Measurements from ENCODE around the gene KCNK17. TPM values are rescaled to one million over a fixed set of nuclear protein-coding genes. Genes with fewer than 3 reads are reported as not detected.

Gene KCNK17
- total RNA-seq, 6 donors from 2014 or later: 0.61 to 7.7 (median 2.8) TPM

DNA sequence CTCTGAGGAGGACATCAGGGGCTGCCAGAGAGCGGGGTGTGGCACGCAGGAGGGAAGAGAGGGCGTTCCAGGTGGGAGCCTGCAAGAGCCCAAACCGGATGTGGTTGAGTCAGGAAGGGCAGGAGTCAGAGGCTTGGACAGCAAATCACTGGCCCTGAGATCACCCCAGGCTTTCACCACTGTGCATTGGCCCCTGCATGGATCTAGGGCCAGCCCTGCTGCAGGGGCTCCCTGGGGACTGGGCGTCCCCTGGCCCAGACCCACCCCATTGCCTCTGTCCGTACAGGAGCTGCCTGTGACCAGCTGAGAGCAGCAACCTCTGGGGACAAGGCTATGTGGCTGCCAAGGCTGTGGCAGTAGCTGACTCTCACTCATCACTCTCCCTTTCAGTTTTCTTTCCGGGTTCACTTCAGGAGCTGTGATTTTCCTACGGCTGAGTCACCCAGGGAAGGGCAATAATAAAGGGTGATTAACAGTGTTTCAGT is 33.9 kb downstream of the KCNK17 start:
- no peaks in the 10 kb centered on the region for H3K36me3 ChIP-seq
- WGBS, 2 donors: 59 to 60% methylated on average over 6 to 8 of the region's 8 CpGs
- ATAC-seq (ENCODE audit: low FRiP score in 2 of 2) (peak in 1 of 2 donors; percentile 72), DNase-seq (peak; percentile 24 to 58)
- H3K4me1 ChIP-seq: peaks cover 0 to 6% (median 3%) of the 10 kb centered on the region in 4 donors
- TF ChIP-seq POLR2AphosphoS5 (IDR thresholded peaks at IDR 0.05): no peak
- TF ChIP-seq EP300 (IDR thresholded peaks at IDR 0.05): no peak
- TF ChIP-seq, protein P1, sequence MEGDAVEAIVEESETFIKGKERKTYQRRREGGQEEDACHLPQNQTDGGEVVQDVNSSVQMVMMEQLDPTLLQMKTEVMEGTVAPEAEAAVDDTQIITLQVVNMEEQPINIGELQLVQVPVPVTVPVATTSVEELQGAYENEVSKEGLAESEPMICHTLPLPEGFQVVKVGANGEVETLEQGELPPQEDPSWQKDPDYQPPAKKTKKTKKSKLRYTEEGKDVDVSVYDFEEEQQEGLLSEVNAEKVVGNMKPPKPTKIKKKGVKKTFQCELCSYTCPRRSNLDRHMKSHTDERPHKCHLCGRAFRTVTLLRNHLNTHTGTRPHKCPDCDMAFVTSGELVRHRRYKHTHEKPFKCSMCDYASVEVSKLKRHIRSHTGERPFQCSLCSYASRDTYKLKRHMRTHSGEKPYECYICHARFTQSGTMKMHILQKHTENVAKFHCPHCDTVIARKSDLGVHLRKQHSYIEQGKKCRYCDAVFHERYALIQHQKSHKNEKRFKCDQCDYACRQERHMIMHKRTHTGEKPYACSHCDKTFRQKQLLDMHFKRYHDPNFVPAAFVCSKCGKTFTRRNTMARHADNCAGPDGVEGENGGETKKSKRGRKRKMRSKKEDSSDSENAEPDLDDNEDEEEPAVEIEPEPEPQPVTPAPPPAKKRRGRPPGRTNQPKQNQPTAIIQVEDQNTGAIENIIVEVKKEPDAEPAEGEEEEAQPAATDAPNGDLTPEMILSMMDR (IDR thresholded peaks at IDR 0.05): no peak
- TF ChIP-seq POLR2A (IDR thresholded peaks at IDR 0.05): no peak
- no peaks in the 10 kb centered on the region for H3K27me3 ChIP-seq
- no peak overlapping the region for H3K4me3 ChIP-seq
- H3K9me3 ChIP-seq: no peaks in the 10 kb centered on the region
- H3K27ac ChIP-seq: no peak overlapping the region

DNA sequence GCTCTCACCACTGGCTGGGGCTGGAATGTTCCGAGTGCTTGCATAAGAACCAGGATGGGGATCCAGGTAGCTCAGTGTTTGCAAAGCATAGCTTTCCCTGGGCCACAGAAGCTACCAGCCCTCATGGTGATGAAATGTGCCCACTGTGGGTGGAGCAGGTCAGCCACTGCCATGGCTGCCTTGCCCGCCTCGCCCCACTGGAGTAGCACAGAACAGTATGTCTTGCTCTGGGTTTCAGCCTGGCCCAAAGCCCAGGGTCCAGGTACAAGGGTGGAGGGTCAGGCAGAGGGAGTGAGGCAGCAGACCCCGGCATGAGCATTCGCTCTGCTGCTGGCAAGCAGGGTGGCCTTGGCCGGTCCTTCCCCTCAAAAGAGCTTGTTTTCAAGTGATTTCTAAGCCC is 34.7 kb downstream of the KCNK17 start:
- no peak for ATAC-seq (ENCODE audit: low FRiP score in 2 of 2)
- H3K27me3 ChIP-seq: no peaks in the 10 kb centered on the region
- no peaks in the 10 kb centered on the region for H3K36me3 ChIP-seq
- 87 to 93% methylated on average over 3 to 6 of the region's 6 CpGs for WGBS, 2 donors
- no peak overlapping the region for H3K27ac ChIP-seq
- DNase-seq: no peak
- no peak overlapping the region for H3K4me3 ChIP-seq
- H3K4me1 ChIP-seq: peaks cover 0 to 6% (median 3%) of the 10 kb centered on the region in 4 donors
- TF ChIP-seq EP300 (IDR thresholded peaks at IDR 0.05): no peak
- TF ChIP-seq, protein P1 (IDR thresholded peaks at IDR 0.05): no peak
- no peak for TF ChIP-seq POLR2A (IDR thresholded peaks at IDR 0.05)
- H3K9me3 ChIP-seq: no peaks in the 10 kb centered on the region

DNA sequence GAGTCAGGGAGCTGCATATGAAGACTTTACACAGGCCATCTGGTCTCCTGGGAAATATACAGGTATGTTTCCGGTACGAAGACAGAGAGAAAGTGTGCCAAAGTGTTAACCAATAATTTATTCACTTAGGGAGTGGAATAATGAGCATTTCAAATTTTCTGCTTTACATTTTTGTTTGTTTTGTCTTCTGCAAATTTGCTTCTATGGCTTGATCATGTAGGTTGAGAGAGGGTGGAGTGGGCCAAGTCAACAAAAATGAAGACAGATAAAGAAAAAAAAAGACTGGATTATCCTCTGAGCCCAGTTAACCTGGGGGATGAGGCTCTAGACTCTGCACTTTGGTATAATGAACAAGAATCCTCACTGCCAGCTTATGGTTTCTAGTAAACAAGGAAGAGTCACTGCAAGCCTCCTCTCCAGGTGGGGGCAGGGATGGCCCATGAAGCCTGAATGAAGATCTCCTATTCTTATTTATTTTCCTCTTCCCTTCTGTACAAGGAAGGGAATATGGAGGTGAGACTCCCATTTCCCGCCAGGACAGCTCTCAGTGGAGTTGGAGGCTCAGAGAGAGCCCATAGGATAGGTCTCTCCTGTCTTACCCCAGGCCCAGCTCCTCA is 37.7 kb downstream of the KCNK17 start:
- Histone ChIP-seq H3K4me1 (peaks cover 0 to 6% (median 3%) of the 10 kb centered on the region in 4 donors), H3K27ac (no peak overlapping the region), H3K27me3 (no peaks in the 10 kb centered on the region), H3K9me3 (no peaks in the 10 kb centered on the region), H3K4me3 (no peak overlapping the region), H3K36me3 (no peaks in the 10 kb centered on the region)
- TF ChIP-seq, protein P1 (IDR thresholded peaks at IDR 0.05): no peak
- TF ChIP-seq POLR2A (IDR thresholded peaks at IDR 0.05): no peak
- no peak for TF ChIP-seq EP300 (IDR thresholded peaks at IDR 0.05)
- no peak for TF ChIP-seq POLR2AphosphoS5 (IDR thresholded peaks at IDR 0.05)
- DNase-seq (no peak), ATAC-seq (ENCODE audit: low FRiP score in 2 of 2) (no peak)
- 82 to 85% methylated on average over 3 of the region's 3 CpGs for WGBS, 2 donors

DNA sequence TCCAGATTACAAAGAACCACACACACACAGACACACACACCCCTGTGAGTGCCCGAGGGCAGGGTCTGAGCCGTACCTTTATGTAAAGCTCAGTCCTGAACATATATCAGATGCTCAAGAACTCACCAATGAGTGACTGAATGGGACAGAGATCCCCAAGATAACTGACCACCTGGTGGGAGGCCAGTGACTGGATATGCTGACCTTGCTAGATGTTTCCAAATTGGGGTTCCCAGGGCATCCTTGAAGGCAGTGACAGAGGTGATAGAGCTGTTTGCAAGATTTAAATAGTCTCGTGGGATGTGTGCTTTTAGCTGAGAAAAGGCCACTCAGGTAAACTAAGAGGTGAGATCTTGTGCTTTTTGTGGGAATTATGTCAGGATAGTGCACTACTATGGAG is 39.3 kb downstream of the KCNK17 start:
- H3K27ac ChIP-seq: no peak overlapping the region
- H3K9me3 ChIP-seq: no peaks in the 10 kb centered on the region
- WGBS, 2 donors: 85 to 91% methylated on average over 3 of the region's 3 CpGs
- ATAC-seq (ENCODE audit: low FRiP score in 2 of 2): no peak
- no peak for TF ChIP-seq EP300 (IDR thresholded peaks at IDR 0.05)
- TF ChIP-seq POLR2AphosphoS5 (IDR thresholded peaks at IDR 0.05): no peak
- TF ChIP-seq, protein P1 (IDR thresholded peaks at IDR 0.05): no peak
- TF ChIP-seq POLR2A (IDR thresholded peaks at IDR 0.05): no peak
- no peaks in the 10 kb centered on the region for H3K36me3 ChIP-seq
- DNase-seq: no peak
- H3K27me3 ChIP-seq: no peaks in the 10 kb centered on the region
- H3K4me1 ChIP-seq: no peaks in the 10 kb centered on the region
- H3K4me3 ChIP-seq: no peak overlapping the region

DNA sequence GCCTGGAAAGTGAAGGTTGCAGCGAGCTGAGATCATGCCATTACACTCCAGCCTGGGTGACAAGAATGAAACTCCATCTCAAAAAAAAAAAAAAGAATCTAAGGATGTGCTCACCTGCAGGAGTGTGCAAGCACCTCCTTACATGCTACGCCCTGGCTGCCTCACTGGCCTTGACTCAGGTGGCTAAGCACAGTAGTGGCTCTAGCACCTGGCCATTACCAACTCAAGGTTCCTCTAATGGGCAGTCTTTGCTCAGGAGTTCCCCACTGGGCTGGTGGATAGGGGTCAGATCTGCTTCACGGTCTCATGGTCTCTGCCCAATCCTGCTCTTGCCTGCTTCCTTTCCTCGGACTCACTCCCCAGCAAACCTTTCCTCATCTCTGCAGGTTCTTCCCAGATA is 39.7 kb downstream of the KCNK17 start:
- no peak overlapping the region for H3K4me3 ChIP-seq
- H3K9me3 ChIP-seq: no peaks in the 10 kb centered on the region
- ATAC-seq (ENCODE audit: low FRiP score in 2 of 2): no peak
- WGBS, 2 donors: 62 to 75% methylated on average over 4 of the region's 4 CpGs
- H3K27ac ChIP-seq: no peak overlapping the region
- H3K4me1 ChIP-seq: no peaks in the 10 kb centered on the region
- no peaks in the 10 kb centered on the region for H3K27me3 ChIP-seq
- H3K36me3 ChIP-seq: no peaks in the 10 kb centered on the region
- no peak for DNase-seq
- TF ChIP-seq POLR2AphosphoS5 (IDR thresholded peaks at IDR 0.05) (no peak), POLR2A (IDR thresholded peaks at IDR 0.05) (no peak), EP300 (IDR thresholded peaks at IDR 0.05) (no peak)
- TF ChIP-seq, protein P1 (IDR thresholded peaks at IDR 0.05): no peak

All from upper lobe of left lung (tissue), 6 donors.